NCI-H146 treated with DMSO at 0.1 percent for 48 hours (cell line): Measurements from ENCODE around the gene TIMP3.

Source experiments
- DNase-seq: peaks from one replicate; lab custom pipeline; 2025; ENCODE audit not compliant: unreplicated experiment; lab: John Stamatoyannopoulos, UW

TIMP3 gene

DNA sequence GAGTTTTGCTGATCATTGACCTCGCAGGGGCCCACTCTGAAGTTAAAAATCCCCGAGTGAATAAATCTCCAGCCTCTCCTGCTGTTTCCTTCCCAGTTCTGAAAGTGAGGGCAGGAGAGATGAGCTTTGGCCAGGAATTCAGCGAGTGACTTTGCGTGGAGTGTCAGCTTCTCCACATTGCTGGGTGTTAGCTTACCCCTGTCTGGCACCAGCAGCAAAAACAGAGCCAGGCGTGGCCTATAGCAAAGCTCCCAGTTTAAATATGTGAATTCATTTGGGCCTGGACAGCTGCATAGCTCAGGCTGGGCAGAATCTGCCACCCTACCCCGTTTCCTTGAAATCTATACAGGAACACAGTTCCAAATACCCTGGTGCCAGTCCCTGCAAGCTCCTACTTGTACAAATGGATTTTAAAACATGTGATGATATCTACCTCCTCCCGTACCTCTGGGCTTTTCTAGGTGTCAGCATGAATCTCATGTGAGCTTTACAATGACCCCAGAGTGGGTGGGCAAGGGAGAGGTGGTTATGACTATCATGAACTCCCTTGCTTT lies 25.6 kb downstream of the TIMP3 start:
- DNase-seq = no peak

DNA sequence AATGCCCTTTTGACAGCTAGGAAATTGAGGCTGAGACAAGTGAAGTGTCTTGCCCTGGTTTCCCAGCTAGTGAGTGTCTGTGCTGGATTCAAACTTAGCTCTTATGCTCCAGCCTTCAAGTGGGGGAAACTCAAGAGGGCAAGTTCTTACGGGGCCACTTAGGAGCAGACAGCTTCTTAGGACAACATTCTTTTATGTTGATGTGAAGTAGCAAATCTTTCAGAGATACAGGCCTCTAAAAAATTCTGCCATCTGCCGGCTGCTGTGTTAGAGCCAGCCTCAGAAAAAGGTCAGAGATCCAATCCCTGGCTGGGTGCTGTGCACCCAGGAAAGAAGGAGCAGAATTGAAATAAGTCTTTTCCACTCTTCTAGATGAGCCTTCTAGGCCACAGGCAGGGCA lies 26.6 kb downstream of the TIMP3 start:
- no peak for DNase-seq

DNA sequence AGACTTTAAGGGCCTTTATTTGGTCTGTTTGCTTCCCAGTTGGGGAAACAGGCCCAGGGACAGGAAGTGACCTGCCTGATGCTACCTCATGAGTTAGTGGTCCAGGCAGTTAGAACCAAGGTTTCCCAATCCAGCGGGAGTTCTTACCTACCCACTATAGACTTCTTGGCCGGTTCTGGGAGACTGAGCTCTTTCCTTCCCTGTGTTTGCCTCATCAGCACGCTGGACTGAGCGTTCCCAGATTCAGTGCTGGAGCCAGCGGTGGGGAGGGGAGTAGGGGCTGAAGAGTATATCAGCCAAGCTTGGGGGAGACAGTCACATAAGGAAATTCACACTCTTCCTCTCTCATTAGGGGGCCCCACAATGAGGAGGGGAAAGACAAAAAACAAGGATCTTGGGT lies 27.1 kb downstream of the TIMP3 start:
- DNase-seq = no peak

DNA sequence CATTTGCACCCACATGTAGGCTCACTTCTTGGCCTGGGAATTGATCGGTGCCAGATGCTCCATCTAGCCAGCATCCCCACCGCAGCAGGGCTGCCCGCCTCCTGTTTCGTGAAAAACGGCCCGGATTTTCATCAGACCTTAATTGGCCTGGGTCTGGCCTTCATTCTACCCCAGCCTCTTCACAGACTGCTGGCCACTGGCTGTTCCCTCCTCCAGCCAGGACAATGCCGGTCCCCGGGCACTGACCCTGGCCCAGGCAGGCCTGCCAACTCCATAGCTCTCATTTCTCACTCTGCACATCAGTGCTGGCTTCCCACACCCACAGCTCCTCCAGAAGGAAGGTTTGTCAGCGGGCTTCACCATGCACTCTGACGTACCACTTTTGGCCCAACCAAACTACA lies 27.9 kb downstream of the TIMP3 start:
- DNase-seq = no peak

DNA sequence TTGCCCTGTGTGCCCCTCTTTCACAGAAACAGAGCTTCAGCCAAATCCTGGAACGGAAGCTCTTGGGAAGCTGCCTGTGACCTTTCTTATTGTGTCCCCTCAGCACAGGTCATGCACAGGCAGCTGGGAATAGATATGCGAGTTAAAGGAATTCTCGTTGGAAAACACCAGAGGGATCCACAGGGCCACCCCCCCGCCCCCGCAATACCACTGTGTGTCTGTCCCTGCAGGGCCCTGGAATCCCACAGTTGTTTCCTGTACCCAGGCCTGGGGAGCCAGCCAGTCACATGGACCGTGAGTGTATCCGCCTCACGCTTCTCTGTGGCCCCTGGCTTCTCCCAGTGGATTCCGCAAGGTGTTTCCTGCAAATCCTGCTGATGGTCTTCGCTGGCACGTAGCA lies 29.0 kb downstream of the TIMP3 start:
- no peak for DNase-seq

DNA sequence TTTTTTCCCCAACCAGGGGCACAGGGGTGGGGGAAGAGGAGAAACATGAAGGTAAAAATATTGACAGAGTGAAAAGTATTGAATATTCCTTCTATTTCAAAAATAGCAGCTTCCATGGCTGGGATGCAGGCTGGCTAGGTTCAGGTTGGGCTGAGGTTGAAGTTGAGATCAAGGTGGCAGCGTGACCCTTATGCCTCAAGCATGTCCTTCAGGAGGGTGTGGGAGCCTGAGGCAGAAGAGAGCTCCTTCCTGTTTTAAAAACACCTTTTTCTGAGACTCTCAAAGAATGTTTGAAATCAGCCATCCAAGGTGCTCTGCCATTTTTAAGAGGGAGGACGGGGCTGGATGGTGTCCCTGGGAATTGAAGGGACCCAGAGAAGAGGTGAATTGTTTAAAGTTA lies 29.5 kb downstream of the TIMP3 start:
- DNase-seq = no peak

DNA sequence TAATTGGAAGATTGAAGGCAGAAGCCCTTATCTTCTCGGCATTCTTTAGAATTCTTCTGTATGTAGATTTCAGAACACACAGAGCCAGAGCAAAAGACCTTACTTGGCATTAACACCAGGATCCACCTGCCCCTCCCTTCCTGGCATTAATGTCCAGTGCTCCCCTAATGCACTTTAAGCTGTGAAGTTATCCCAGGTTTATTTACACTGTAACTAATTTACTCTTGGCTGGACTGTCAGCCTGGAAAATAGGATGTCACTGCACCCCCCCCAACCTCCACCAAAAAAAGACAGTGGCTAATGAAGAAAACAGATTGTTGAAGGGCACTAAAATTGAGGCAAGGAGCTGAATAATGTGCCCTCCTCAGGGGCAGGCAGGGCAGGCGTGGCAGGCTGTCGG lies 30.1 kb downstream of the TIMP3 start:
- no peak for DNase-seq

DNA sequence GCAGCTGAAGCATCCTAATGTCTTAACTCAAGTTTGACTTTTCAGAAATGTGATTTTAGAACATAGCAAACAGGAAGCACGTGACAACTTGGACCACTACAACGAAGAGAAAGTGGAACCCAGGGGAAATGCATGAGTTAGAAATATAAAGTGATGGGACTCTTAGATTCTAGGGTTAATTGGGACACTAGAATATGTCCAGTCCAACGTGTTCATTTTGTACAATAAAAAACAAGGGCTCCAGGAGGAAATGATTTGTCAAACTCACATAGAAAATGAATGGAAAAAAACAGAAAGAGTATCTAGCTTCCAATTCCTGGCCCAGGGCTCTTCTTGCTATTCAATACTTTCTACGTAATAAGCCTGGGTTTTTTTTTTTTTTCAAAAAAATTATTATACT lies 30.7 kb downstream of the TIMP3 start:
- DNase-seq = no peak

DNA sequence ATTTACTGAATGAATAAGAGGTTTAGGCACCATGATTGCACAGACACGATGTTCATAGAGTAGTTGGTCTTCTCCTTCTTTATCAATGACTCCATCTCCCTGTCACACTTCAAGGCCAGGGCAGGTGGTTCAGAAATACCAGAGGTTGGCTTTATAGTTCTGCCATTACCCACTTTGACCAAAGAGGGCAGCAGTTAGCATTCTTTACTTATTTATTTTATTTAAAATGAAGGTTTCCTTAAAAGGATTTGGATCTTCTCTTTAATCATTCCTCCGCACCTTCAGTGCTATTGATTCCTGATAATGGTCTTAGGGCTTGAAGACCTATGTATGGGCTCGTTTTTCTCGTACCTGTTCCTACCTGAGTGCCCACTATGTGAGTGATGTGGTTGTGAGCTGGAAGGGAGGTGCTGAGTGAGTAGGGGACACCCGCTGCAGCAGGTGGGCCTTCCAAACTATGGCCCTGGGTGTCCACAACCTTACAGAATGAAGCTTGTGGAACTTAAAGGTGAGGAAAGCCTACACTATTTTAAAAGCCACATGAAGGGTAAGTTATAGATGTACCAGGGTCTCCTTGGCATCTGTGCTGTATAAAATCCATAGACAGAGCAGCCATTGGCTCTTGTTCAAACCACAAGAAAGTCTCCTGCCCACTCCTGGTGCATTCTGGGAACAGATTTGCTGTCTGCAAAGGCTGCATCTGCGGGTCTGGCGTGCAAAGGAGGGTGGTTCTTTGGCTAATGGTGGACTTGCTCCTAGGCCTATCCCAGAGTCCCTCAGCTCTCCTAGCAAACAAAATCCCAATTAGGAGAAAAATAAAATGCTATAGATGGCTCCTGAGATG lies 35.0 kb downstream of the TIMP3 start:
- no peak for DNase-seq

DNA sequence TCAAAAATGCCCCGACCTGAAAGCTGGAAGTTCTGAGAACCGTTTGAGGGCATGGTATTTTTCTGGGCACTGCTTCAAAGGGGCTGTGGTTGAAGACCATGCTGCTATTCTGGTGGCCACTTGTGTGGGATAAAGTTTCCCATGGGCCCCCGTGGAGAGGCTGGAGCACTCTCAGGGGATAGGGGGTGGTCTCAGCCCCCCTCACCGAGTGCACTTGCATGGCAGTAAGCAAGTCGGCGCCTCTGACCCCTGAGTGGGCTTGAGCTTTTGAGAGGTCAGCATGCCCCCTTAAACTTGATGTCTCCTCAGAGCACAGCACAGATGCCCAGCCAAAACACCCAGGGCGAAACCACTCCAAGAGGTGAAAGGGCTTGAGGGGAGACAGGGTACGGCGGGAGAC lies 35.6 kb downstream of the TIMP3 start:
- DNase-seq = no peak

DNA sequence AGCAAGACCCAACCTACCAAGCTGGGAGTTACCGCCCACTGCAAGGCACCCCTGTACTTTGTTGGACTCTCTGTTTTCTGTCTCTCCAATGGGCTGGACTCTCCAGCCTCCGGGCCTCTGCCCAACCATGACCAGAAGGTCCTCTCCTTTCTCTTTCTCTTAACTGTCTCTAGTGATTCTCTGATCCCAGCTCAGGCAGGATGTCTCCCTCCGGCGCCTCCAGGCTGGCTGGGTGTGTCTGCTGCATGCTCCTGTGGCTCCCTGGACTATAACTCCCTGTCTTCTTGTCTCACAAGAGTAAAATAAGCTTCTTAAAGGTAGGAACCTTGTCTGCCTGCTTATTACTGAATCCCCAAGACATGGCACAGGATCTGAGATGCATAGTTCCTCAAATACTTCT lies 36.3 kb downstream of the TIMP3 start:
- DNase-seq = no peak

DNA sequence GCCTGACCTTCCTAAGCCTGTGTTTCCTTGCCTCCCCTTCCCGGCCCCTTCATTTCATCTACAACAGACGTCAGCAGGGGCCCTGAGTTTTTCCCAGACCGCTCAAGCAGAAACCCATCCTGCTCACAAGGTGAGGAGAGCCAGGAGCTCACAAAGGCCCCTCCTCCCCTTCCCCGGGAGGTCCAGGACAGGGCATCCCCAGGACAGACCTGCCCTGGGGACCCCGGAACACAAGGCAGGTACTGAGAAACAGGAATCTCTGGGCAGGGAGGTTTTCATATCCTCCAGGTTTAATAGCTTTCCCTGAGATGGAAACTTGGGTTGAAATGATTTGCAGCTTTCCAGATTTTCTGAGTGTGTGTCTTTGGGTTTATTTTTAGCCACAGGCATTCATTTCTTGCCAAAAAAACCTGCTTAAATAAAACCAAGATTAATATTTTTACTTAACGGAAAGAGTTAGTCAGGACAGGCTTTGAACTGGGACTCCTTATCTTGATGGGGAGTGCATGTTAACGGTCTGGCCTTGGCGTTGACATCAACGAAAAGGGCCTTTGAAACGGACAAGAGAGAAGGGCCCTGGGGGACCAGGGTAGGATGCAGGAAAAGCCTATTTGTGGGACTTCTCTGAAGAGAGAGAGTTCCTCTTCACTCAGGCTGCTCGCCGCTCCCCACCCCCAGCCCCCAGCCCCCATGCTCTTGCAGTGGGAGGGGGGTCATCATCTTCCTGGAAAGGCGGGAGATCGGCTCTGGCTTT lies 38.5 kb downstream of the TIMP3 start:
- DNase-seq = no peak

DNA sequence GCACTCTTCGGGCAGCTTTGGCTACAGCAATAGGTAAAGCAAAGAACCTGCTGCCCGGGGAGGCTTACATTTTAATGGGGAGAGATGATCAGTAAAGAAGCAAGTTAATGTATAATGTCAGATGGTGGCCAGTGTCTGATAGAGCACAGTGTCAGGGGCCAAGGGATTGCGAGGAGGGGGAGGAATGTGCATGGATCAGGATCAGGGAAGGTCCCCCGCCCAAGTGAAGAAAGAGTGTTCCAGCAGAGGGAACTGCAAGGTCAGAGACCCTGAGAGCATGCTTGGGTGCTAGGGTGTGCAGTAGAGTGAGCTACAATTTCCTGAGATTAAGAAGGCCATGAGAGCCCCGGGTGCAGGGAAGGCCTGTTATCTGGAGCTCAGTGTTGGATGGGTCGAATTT lies 39.7 kb downstream of the TIMP3 start:
- DNase-seq = no peak

DNA sequence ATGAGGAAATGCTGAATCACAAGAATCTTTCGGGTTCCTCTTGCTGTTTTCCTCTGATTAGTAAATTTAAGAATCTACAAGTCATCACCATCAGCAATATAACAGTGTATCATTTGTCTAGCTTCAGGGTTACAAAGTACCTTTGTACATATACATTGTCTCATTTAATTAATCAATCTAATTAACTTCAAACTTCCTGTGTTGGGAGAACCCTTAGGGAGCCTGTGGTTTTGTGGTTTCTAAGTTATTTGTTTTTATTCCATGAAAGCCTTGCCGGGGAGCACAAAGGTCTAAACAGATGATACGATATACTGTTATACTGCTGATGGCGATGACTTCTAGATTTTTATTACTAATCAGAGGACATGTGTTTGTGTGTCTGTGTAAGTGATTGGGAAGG lies 41.0 kb downstream of the TIMP3 start:
- DNase-seq = no peak

DNA sequence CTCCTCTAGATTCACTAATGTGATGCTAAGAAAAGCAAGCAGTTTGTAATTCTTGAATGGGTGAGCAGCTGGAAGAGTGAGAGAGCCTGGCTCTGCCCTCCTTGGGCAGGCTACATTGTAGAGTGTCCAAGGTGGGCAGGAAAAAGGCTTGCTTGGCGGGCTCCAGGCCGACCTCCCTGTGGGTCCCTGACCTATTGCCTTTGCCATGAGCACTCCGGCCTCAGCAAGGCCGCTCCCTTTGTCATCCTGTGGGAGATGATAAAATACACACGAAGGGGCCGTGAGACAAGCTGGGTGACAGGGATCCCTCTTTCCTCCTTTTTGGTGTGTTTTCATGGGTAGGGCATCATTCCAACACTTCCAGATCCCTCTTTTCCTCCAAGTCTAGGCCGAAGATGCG lies 41.8 kb downstream of the TIMP3 start:
- DNase-seq = no peak

DNA sequence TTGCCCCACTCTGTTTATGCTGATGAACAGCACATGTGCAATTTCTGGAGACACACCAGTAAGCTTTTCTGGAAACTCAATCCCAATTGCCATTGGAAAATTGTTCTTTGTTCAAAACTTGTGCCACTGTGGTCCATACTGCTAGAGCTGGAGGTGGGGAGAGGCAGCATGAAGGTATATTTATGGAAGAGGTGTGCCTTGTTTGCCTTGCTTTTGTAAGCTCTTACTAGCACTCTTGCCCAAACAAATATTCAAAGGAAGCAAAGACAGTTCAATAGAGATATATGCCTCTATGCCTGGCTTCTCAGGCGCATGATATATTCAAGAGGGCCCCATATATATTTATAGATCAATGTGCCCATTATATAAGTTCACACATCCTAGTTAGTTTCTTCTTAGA lies 42.7 kb downstream of the TIMP3 start:
- DNase-seq = no peak

DNA sequence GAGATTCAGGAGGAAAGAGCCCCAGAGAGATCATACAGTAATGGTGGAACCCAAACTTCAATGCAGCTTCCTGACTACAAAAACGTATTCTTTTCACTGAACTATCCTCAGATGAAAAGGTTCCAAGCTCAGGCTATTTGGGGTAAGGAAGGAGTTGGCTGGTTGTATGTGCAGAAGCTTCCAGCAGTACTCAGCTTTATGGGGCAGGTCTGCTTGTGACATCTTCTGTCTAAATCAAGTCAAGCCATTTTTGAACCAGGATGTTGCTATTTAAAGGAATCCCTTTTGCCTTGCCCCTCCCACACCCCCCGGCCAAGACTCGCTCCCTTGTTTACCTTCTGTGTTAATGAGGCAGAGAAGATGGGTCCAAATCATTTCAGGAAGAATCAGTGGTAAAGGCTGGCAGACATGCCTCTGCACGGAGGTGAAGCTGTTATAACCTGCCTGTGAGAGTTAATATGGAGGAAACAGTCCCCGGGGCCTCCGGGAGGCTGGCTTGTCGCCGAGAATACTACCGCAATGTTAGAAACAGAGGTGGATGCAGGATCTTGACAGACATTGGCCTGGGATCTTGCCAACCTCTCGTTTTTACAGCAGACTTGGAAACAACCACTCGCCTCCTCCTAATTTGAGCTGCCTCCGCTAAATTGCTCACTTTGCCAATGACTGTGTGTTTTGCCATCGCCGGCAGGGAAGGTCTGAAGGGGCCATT lies 45.4 kb downstream of the TIMP3 start:
- no peak for DNase-seq

DNA sequence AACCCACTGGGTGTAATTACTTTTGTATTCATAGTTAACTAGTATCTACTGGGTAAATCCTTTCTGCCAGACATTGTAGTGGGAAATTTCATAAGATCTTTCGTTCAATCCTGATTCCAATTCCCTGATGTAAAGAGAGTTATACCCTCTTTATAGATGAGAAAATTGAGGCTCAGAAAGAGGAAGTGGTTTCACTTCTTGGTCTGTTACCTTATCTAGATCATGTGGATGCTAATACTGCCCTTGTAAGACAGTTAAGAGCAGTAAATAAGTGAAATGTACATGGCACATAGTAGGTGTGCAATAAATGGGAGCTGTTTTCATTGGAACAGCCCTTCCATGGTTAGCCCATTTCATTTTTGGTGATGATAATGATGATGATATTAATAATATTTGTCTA lies 46.7 kb downstream of the TIMP3 start:
- no peak for DNase-seq

DNA sequence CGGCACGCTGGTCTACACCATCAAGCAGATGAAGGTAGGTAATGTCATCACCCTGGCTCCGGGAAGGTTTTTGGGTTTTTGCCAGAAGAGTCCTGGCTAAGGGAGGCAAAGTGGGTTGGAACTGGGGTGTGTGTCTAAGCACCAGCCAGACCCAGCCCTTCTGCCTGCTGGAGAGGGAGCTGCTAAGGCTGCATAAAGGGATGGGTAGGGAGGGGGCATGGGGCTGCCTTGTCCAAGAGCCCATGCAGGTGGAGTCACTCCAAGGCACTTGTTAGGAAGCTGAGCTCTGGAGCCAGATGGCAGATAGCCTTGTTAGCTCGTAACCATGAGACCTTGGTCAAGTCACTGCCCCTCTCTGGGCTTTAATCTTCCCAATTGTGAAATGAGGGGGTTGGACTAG lies 48.0 kb downstream of the TIMP3 start:
- no peak for DNase-seq

DNA sequence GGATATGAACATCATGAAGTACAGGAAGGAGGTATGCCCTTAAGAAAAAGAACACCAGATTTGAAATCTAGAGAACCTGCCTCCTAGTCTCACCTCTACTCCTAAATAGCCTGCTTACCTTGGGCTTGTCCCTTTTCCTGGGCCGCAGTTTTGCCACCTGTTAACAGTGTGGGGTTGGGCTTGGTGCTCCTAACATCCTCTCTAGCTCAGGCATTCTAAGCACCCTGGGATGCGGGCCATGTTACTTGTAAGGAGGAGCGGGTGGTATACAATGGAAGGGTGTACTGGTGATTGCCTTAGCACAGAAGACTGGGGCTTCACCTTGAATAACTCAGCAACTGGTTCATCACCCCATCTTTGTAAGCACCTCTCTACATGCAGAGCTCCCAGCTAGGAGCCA lies 48.7 kb downstream of the TIMP3 start:
- DNase-seq = no peak

DNA sequence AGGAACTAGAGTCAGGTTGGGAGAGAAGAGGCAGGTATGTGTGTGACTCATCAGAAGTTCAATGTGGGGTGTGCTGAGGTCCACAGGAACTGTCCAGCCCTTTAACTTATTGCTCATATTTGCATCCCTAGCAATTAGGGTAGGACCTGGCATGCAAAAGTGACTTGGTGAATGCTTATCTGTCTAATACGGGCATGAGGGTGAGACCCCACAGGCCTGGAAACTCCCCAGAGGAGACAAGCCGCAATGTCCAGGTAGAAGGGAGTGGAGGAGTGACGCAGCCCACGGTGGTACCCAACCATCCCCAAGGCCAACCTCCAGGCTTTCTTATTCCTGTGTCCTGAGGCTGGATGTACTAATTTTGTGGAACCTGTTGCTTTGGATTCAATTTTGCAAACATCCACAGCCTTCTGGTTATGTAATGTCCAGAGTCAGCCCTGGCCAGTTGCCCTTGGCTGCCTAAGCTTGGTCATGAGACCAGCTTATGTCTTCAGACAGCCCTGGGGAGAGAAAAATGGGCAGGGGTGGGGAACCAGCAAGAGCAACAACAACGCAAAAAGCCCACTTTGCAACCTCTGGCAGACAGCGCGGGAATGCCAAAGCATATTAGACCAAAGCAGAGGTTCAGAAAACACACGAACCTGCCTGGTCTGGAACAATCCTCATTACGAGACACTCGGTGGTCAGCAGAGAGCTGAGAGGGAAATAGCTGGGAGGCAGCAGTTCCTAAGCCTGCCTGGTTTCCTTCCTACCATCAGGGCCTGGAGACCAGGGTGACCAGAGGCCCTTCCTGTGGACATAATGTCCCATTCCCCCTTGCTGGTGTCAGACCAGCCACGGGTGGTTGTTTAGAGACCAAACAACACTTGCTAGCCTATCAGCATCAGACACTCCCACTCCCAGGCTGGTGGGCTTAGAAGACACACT lies 49.3 kb downstream of the TIMP3 start:
- no peak for DNase-seq
